Endometrial microvascular endothelial cells (primary cell): ENCODE data around the gene CXCL1. TPM values are rescaled to one million over a fixed set of nuclear protein-coding genes. Genes with fewer than 3 reads are reported as not detected.

Source experiments
- in situ Hi-C: cut with HindIII; loops from 2 replicates; pipeline ENCODE4 v1.10.0; 2017; ENCODE audit warnings: low sequenced_read_pairs, low pct_unique_long_range_greater_than_20kb; ENCODE audit errors: inconsistent ontology term
- total RNA-seq: library from RNA; depleted of rRNA; stranded (reverse); fragments of >200 nt; gene quantifications from one replicate; pipeline ENCODE4 v1.2.3, GENCODE V29; 2015; ENCODE audit errors: inconsistent ontology term

CXCL1 gene
- total RNA-seq, 1 donor from 2014 or later = 393 TPM

DNA sequence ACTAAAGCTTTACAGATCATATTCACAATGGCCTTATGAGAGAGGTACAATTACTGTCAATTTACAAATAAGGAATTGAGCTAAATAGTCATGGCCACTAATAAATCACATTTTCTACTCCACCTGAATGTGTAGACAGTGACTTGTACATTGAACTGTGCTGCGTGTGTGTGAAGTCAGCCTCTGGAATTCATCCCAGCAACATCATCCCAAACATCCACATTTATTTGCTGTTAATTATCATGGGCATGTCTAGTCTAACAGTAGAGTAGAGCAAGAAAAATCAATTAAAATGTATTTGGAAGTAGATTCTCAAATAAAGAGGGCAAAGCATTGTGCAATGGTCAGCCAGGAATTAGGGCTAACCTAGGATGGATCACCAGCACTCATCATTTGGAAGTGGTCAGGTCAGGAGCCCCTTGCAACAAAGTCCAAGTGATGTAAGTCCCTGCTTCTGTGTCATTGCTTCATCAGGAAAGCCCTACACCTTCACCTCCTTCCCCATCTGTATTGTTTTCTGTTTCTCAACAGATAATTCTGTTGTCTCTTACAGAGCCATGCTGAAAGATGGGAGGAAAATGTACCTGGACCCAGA is 20.9 kb upstream of the CXCL1 start:
- in situ Hi-C loops = no loop called here

DNA sequence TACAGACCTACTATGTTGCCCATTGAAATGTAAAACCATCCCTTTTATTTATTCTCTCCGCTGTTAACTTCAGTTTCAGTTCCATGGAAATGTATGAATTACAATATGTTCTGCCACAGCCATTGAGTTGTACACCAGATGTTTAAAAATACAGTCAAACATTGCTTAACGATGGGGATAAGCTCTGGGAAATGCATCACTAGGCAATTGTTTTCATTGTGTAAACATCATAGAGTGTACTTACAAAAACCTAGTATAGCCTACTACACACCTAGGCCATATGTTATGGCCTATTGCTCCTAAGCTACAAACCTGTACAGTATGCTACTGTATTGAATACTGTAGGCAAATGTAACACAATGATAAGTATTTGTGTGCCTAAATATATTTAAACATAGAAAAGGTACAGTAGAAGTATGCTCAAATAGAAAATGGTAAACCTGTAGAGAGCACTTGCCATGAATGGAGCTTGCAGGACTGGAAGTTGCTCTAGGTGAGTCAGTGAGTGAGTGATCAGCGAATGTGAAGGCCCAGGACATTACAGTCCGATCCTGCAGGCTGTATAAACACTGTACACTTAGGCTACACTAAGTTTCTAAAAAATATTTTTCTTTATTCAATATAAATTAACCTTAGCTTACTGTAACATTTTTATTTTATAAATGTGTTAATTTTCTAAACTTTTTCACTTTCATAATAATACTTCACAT is 18.8 kb upstream of the CXCL1 start:
- in situ Hi-C loops = no loop called here

DNA sequence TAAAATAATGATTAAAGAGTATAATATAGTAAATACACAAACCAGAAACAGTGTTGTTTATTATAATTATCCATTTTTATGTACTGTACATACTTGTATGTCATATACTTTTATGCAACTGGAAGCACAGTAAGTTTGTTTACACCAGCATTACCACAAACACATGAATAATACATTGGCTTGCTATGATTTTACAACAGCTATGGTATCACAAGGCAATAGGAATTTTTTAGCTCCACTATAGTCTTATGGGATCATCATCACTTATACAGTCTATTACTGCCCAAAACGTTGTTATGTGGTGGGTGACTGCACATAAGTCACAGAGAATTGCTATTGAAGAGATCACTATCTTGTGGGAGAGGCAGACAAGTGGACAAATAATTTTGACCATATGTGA is 17.9 kb upstream of the CXCL1 start:
- in situ Hi-C loops = no loop called here

DNA sequence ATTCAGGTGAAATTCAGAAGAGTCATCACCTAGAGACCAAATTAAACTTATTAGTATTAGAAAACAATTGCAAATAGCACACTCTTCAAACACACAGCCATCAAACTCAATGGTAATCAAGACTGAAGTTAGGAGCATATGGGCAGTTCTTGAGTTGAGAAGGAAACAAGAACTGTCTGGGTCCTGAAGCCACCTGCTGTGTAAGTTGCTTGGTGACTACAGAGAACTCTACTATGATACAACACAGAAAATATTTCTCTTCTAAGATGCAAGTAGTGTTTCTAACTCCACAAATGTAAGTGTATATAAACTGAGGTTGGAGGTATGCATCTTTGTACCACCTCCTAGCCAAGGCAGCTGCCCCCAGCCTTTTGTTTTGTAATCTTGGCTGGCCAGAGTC is 16.4 kb upstream of the CXCL1 start:
- in situ Hi-C loops = no loop called here

DNA sequence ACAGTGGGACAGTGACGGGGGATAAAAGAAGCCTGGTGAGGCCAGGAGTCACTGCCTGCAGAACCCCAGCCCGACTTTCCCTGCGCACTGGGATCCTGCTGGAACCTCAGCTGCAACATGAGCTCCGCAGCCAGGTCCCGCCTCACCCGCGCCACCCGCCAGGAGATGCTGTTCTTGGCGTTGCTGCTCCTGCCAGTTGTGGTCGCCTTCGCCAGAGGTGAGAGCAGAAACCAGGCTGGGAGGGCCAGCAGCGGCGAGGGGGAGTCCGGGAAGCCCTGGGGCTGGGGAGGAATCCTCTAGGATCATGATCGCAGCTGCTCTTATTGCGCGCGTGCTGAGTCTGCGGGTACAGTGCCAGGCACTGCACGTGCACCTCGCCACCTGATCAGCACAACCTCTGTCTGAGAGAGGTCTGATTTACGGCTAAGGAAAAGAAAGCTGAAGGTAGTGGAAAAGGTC is 15.9 kb upstream of the CXCL1 start, which contains the start of gene PF4V1:
PF4V1 (plus strand) TSS at position 51 of the 459 bp plus-strand sequence; CDS start at position 118, 67 bp downstream.
- in situ Hi-C loops = no loop called here

DNA sequence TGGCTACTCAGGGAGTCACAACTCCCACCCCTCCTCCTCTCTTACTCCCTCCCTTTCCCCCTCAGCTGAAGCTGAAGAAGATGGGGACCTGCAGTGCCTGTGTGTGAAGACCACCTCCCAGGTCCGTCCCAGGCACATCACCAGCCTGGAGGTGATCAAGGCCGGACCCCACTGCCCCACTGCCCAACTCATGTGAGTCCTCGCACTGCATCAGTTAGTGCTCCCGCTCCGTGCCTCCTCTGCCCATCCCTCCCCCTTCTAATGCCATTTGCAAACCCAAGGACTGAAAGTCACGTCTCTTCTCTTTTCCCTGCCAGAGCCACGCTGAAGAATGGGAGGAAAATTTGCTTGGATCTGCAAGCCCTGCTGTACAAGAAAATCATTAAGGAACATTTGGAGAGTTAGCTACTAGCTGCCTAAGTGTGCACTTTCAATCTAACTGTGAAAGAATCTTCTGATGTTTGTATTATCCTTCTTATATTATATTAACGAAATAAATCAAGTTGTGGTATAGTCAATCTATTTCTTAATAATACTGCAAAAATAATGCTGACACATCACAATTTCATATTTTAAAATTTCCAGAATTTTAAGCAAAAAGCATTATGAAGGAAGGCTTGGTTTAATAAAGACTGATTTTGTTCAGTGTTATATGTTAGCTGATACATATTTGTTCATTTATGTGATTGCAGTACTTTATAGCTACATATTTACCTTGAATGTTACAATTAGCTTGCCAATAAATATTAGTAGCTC is 15.3 kb upstream of the CXCL1 start:
- in situ Hi-C loops = no loop called here

DNA sequence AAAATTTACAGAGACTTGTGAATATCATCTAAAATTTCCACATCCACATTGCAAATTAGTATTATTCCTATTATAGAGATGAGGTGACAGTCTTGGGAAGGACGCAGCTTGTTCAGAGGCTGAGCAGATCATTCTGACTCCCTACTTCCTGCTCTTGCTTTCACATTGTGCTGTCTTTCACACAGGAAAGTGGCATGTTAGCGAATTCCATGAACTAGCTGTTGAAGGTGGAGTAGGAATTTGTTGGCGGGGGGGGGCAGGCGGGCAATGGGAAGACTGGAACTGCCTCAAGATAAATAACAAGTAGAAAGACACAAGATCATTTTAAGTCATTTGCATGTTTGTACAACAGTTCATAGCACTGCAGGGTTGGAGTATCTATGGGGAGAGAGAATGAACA is 13.8 kb upstream of the CXCL1 start:
- in situ Hi-C loops = no loop called here

DNA sequence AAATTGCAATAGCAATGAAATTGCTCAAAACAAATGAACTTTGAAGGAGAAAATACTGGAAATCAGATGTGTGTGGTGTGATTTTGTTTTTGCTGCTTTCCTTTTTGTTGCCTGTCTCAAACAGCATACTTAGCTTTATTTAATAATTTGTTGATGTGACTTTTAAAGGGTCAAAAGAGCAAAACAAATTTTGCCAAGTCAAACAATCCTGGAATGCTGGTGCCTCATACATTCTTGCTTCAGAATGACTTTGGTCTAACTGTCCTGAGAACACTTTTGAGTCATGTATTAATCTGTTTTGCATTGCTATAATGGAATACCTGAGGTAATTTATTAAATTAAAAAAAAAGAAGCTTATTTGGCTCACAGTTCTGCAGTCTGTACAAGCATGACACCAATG is 12.7 kb upstream of the CXCL1 start:
- in situ Hi-C loops = no loop called here

DNA sequence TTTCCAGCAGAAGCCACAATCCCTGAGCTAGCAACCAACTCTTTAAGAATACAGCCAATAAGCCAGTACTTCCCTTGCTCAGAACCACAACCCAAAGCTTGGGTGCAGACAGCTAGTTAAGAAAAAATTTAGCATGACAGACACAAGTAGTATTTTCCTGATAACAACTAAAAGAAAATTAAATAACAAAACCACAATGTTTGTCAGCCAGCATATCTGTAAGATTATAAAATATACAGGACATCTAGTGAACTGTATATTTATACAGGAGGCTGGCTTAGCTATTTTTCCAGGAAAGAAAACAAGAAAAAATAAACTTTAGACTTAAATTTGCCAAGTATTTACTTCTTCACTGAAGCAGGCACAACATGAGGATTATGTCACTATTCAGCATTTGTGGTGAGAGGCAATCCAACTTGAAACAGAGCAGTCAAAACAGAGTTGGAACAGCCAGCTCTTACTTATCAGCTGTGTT is 9.5 kb upstream of the CXCL1 start:
- in situ Hi-C loops = no loop called here

DNA sequence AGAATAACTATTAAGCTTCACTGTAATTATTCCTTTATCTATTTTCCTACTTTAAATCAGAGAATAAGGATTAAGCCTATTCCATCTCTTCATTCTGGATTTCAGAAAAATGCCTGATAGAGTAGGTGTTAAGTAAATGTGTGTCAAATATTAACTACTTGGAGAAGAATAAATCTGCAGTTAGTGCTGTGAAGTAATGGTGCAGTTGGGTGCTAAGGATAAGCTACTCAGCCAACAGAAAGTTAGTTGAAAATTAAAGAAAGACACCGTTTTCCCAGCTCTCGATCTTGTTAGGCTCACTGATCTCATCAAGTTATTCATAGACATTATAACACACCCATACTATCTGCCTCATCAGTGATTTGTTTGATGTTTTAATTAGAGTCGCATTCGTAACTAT is 9.0 kb upstream of the CXCL1 start:
- in situ Hi-C loops = no loop called here

DNA sequence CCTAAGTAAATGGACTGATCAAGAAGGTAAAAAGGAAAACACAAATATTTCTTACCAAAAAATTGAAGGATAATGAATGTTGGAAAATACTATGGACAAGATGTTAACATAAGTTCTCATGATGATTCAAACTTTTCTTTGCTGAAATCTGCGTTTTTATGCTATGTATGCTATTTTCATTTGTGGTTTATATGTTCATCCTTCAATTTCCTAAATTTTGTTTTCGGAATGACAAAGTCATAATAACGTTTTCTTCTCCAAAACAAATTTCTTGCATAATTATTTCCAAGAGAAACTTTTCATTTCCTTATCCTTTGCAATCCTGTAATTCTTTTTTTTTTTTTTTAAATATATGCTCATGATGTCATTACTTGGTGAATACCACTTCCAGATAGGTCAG is 8.3 kb upstream of the CXCL1 start:
- in situ Hi-C loops = no loop called here

DNA sequence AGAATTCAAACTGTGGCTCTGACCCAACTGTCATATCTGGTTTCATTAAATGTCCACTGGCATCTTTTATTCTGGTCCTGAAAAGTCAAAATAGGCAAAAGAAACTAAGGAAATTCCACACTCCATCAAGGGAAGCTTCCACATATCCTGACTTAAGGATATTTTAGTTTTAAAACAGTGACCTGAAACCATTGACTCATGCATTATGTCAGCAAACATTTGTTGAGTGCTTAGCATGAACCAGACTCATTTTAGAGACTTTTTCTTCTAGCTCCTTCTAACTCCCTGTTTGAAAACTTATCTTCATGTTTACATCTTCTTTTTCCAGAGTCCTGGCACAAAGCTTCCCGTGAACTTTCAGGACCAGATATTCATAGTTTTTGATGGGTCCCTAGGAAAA is 6.9 kb upstream of the CXCL1 start:
- in situ Hi-C loops = no loop called here

DNA sequence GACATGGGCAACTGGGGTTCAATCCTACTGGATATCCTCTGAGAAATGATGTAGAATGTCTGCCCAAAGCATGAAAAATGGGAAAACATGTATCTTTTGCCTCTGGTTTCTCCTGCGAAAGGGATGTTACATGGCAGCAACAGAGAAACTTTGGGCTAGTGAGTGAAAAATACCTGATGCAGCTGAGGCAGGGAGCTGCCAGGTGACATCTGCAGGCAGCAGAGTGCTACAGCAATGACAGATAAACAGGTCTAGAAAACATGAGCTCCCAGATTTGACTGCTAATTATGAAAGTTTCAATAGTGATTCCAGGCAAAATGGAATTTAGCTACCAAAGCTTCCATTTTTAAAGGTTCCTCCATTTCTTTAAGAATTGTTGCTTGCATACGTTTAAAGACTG is 4.8 kb upstream of the CXCL1 start:
- in situ Hi-C loops = no loop called here

DNA sequence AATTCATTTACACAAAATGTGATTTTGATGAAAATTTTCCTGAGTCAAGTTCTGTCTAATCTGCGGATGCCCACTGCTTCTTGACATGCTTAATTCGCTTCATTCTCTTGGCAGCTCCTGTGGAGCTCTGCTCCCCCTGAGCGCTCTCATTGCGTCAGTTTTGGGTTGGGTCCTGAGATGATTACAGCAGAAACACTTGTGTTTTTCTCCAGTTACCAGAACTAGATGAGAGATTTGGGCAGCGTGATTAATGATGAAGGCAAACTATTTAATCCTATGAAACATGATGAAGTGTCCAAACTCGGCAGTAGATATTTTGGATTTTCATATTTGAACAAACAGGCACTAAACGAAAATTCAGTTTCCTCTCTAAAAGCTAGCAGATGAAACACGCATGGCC is 4.2 kb upstream of the CXCL1 start:
- in situ Hi-C loops = no loop called here

DNA sequence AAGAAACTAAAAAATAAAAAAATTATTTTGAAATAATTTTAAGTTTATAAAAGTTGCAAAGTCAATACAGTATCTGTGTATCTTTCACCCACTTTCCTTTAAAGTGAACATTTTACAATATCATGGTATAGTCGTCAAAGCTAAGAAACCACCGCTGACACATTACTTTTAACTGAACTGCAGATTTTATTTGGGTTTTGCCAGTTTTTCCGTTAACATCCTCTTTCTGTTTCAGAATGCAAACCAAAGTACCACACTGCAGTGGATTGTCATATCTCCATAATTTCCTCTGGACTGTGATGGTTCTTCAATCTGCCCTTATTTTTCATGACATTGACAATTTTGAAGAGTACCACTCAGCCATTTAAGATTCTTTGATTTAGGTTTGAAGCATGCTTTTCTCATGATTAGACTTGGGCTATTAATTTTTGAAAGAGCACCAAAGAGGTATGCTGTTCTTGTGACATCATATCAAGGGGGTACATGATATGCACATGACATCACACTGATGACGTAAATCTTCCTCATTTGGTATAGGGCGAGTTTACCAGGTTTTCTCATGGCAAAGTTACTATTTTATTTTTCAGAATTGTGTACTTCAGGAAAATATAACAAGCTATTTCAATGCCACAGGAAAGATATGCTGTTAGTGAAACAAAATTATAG is 3.6 kb upstream of the CXCL1 start:
- in situ Hi-C loops = no loop called here

DNA sequence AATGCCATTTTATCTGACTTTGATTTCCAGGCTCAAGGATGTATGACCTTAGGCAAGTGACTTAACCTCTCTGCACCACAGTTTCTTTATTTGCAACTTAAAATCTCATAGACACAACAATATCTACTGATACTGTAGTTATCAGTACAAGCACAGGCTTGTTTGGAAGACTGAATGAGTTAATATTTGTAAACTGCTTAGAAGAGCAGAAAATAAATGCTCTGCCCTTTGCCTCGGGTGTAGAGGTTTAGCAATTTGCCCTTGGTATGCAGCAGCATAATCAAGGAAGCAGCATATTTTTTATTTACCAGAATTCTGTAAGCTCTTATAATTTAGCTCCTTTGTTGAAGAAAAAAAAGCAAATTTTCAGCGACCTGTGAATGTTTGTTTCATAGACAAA is 2.9 kb upstream of the CXCL1 start:
- in situ Hi-C loops = no loop called here

DNA sequence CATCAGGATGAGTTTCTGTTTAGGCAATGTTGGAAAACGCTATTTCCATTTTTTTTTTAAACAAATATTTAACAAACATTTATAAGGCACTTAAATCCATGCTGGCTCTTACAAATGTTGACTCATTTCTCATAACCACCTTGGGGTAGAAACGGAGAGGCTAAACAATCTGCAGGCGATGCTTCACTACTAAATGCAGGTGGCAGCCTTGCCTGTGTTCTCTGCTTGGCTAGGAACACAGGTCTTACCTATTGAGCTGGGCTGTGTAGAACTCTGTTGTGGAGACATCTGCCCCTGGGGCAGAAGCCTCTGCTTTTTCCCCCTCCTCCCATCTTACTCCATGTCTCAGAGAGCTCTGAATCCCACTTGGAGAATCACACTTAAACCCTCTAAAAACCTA is 1.4 kb upstream of the CXCL1 start:
- in situ Hi-C loops = no loop called here

DNA sequence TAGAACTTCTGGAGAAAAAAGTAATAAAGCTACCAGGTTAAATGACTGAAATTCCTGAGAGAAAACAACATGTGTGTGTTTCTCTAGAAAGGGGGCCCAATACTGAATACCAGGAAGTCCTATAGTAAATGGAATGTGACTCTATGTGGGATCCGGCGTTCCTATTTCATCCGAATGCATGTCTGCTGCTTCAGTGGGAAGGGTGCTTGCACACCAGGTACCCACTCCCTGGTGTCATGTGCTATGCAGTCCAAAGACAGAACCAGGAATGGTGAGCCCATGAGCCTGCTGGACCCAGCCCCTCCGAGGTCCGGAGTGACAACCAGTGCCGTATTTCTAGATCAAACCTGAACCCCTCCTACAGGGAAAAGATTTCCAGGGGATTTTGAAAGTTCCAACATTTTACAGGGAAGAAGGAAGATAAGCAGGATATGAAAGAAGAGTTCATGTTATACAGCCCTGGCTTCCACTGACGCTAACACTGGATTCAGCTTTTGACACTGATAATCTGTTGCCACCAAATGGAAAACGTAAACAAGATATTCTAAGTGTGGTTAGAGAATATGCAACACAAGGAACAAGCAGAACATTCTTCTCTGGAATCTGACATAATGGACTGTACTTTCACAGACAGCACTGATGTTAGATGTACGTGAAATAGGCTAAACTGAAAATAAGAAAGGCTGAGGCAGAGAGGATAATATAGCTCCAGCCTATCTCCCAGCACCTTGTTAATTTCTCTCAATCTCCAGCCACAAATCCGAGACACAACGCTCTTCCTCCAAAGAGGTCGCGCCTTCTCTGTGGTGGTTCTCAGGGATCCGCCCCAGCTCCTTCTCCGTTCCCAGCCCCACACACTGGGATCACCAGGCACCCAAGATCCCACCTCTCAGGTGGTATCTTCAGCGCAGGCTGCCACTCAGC is 725 bp upstream of the CXCL1 start:
- in situ Hi-C loops = no loop called here
